HEK293T (cell line): ENCODE measurements around the gene EFHB.
"Not testable (repeated sequence)": the region's sequence is repeated elsewhere in the genome, so short reads cannot be mapped to it uniquely, and the experiment has no call there.

Source experiments
- CTBP1 ChIP-seq: fragments of 450-650 bp; IDR thresholded peaks from 2 replicates; pipeline ENCODE4 v1.6.1; 2016; ENCODE audit warnings: borderline replicate concordance
- FOXA1 ChIP-seq: fragments of 450-650 bp; IDR thresholded peaks from 2 replicates; pipeline ENCODE4 v1.6.1; 2016; ENCODE audit warnings: mild to moderate bottlenecking
- FOXK2 ChIP-seq: fragments of 450-650 bp; IDR thresholded peaks from 2 replicates; pipeline ENCODE4 v1.6.1; 2016; ENCODE audit warnings: mild to moderate bottlenecking
- LEF1 ChIP-seq: fragments of 450-650 bp; IDR thresholded peaks from 2 replicates; pipeline ENCODE4 v1.6.1; 2017; ENCODE audit warnings: mild to moderate bottlenecking, borderline replicate concordance
- NFRKB ChIP-seq: fragments of 450-650 bp; IDR thresholded peaks from 2 replicates; pipeline ENCODE4 v1.6.1; 2016; ENCODE audit warnings: mild to moderate bottlenecking, moderate library complexity
- SP1 ChIP-seq: fragments of 450-650 bp; IDR thresholded peaks from 2 replicates; pipeline ENCODE4 v1.6.1; 2017
- SUZ12 ChIP-seq: fragments of 450-650 bp; IDR thresholded peaks from 2 replicates; pipeline ENCODE4 v1.6.1; 2016; ENCODE audit warnings: mild to moderate bottlenecking
- TARDBP ChIP-seq: fragments of 450-650 bp; IDR thresholded peaks from 2 replicates; pipeline ENCODE4 v1.6.1; 2016
- ZNF384 ChIP-seq: fragments of 450-650 bp; IDR thresholded peaks from 2 replicates; pipeline ENCODE4 v1.6.1; 2016

DNA sequence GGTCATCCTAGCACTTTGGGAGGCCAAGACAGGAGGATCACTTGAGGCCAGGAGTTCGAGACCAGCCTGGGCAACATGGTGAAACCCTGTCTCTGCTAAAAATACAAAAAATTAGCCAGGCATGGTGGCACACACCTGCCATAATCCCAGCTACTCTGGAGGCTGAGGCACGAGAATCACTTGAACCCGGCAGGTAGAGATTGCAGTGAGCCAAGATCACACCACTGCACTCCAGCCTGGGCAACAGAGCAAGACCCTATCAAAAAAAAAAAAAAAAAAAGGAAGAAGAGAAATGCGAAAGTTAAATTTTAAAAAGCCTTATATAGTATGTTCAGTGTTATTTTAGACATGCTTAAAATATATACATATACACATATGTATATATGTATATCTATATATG is 46.9 kb downstream of the EFHB start:
- not testable (repeated sequence) for TF ChIP-seq ZNF384, SUZ12, FOXK2, SP1, NFRKB, CTBP1, FOXA1, LEF1, TARDBP
